Esophagus squamous epithelium (tissue), 4 donors: ENCODE results near the gene RUNX1.

Experiments
- CTCF ChIP-seq, 6 experiments: fragments of 450-650 bp in 4 of 6; fragments of 200-600 bp in 2 of 6; sonication (generic) in 2 of 6; IDR thresholded peaks; one replicate each; pipeline ENCODE4 v1.5.1; 2016 to 2019; ENCODE audit warnings: antibody characterized with exemption in 6 of 6, mild to moderate bottlenecking in 4 of 6, moderate library complexity in 4 of 6
- POLR2A ChIP-seq, 4 donors: fragments of 450-650 bp; IDR thresholded peaks; one replicate each; pipeline ENCODE4 v1.6.1; 2017; ENCODE audit warnings: antibody characterized with exemption in 4 of 4, mild to moderate bottlenecking in 4 of 4, moderate library complexity in 3 of 4

GRCh38 chr21:34801519-34802132 is 247.5 kb downstream of the RUNX1 start:
- TF ChIP-seq CTCF (IDR thresholded peaks at IDR 0.05) (peak in 2 of 6 experiments; percentile 6 to 9), POLR2A (IDR thresholded peaks at IDR 0.05) (no peak)
